Measurements from ENCODE around the gene MYLK. TPM values are rescaled to one million over a fixed set of nuclear protein-coding genes. Genes with fewer than 3 reads are reported as not detected.

MYLK gene
- total and polyA plus RNA-seq, 2 donors (not counting 1 experiment from before 2014, with no cell fraction given): 0.51 TPM; not detected in 1

- Histone ChIP-seq H3K9ac (ENCODE audit: low read length) (no peak overlapping the region), H2AFZ (ENCODE audit: insufficient read depth, low read depth, low read length, poor library complexity, severe bottlenecking) (no peak overlapping the region), H3K4me3 (ENCODE audit: control extremely low read depth in 1 of 5, extremely low read depth in 1 of 5, insufficient read depth in 1 of 5, low read depth in 2 of 5, low read length in 4 of 5) (no peak overlapping the region), H3K79me2 (ENCODE audit: control insufficient read depth, insufficient read depth, low read length) (no peaks in the 10 kb centered on the region), H3K27me3 (replicated peaks in 1 of 4; ENCODE audit: control extremely low read depth in 1 of 4, control insufficient read depth in 3 of 4, insufficient read depth in 4 of 4, low read length in 3 of 4) (peaks cover 0 to 3% (median 0%) of the 10 kb centered on the region in 4 experiments), H3K4me1 (ENCODE audit: control insufficient read depth in 2 of 2, insufficient read depth in 2 of 2, low read length in 2 of 2) (no peaks in the 10 kb centered on the region), H3K27ac (ENCODE audit: low read length in 2 of 2) (no peak overlapping the region), H3K9me3 (ENCODE audit: control extremely low read depth in 1 of 3, control insufficient read depth in 2 of 3, insufficient read depth in 1 of 3, low read length in 2 of 3) (no peaks in the 10 kb centered on the region), H4K20me1 (ENCODE audit: control insufficient read depth, insufficient read depth, low read length, poor library complexity, severe bottlenecking) (no peaks in the 10 kb centered on the region), H3K4me2 (replicated peaks; ENCODE audit: low read depth, low read length, poor library complexity, severe bottlenecking) (no peak overlapping the region), H3K36me3 (replicated peaks in 1 of 2; ENCODE audit: control extremely low read depth in 1 of 2, control insufficient read depth in 1 of 2, extremely low read depth in 1 of 2, insufficient read depth in 2 of 2, low read length in 1 of 2) (no peaks in the 10 kb centered on the region)
- ChIA-PET CTCF (no interaction called here), POLR2A (no interaction called here)
- Mint-ChIP-seq H3K27me3 (peaks cover 12% of the 10 kb centered on the region), H3K4me1 (no peaks in the 10 kb centered on the region), H3K4me3 (no peak overlapping the region), H3K9me3 (ENCODE audit: insufficient read depth) (no peaks in the 10 kb centered on the region), H3K27ac (no peak overlapping the region)
- intact Hi-C loops (cut with micrococcal nuclease): no loop called here
- ATAC-seq (ENCODE audit: low read depth) (no peak), DNase-seq (no peak)
- TF ChIP-seq CTCF (IDR thresholded peaks at IDR 0.05): no peak
- no peak for TF ChIP-seq EZH2 (IDR thresholded peaks at IDR 0.05; ENCODE audit: borderline replicate concordance, insufficient read depth, low read depth, low read length, poor library complexity, severe bottlenecking)
- WGBS (ENCODE audit: insufficient coverage): 97% methylated on average over 3 of the region's 4 CpGs
Observed at GRCh38 chr3:123686251-123686650, 197.9 kb downstream of the MYLK start.

DNA sequence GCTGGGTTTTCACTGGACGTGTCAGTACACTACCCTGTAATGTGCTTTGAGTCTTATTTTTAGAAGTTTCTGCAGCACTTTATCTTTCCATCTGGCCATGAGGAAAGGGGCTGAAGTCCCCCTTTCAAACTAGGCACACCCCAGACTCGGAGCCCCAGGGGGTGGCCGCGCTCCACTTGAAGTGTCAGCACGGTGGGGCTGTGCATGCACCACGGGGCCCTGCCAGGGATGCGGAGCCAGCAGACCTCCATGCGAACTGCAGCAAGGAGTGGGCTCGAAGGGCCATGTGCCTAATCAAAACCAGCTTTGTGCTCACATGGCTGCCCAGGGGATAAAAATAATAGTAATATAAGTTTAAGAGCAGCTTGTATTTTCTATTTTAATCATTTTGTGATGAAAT is 198.4 kb downstream of the MYLK start:
- TF ChIP-seq CTCF (IDR thresholded peaks at IDR 0.05) (no peak), EZH2 (IDR thresholded peaks at IDR 0.05; ENCODE audit: borderline replicate concordance, insufficient read depth, low read depth, low read length, poor library complexity, severe bottlenecking) (no peak)
- no peak overlapping the region for H3K27ac Mint-ChIP-seq
- H3K27me3 Mint-ChIP-seq: peaks cover 14% of the 10 kb centered on the region
- H3K4me3 ChIP-seq (ENCODE audit: control extremely low read depth in 1 of 5, extremely low read depth in 1 of 5, insufficient read depth in 1 of 5, low read depth in 2 of 5, low read length in 4 of 5): no peak overlapping the region
- H3K9me3 ChIP-seq (ENCODE audit: control extremely low read depth in 1 of 3, control insufficient read depth in 2 of 3, insufficient read depth in 1 of 3, low read length in 2 of 3): no peaks in the 10 kb centered on the region
- no peak overlapping the region for H2AFZ ChIP-seq (ENCODE audit: insufficient read depth, low read depth, low read length, poor library complexity, severe bottlenecking)
- no peaks in the 10 kb centered on the region for H4K20me1 ChIP-seq (ENCODE audit: control insufficient read depth, insufficient read depth, low read length, poor library complexity, severe bottlenecking)
- H3K79me2 ChIP-seq (ENCODE audit: control insufficient read depth, insufficient read depth, low read length): no peaks in the 10 kb centered on the region
- 94% methylated on average over 7 of the region's 9 CpGs for WGBS (ENCODE audit: insufficient coverage)
- ChIA-PET POLR2A (no interaction called here), CTCF (no interaction called here)
- H3K27me3 ChIP-seq (replicated peaks in 1 of 4; ENCODE audit: control extremely low read depth in 1 of 4, control insufficient read depth in 3 of 4, insufficient read depth in 4 of 4, low read length in 3 of 4): peaks cover 0 to 3% (median 0%) of the 10 kb centered on the region in 4 experiments
- H3K4me2 ChIP-seq (replicated peaks; ENCODE audit: low read depth, low read length, poor library complexity, severe bottlenecking): no peak overlapping the region
- no peaks in the 10 kb centered on the region for H3K4me1 Mint-ChIP-seq
- no peak overlapping the region for H3K9ac ChIP-seq (ENCODE audit: low read length)
- H3K27ac ChIP-seq (ENCODE audit: low read length in 2 of 2): no peak overlapping the region
- intact Hi-C loops (cut with micrococcal nuclease): no loop called here
- no peak overlapping the region for H3K4me3 Mint-ChIP-seq
- H3K4me1 ChIP-seq (ENCODE audit: control insufficient read depth in 2 of 2, insufficient read depth in 2 of 2, low read length in 2 of 2): no peaks in the 10 kb centered on the region
- no peak for DNase-seq
- no peak for ATAC-seq (ENCODE audit: low read depth)
- H3K9me3 Mint-ChIP-seq (ENCODE audit: insufficient read depth): no peaks in the 10 kb centered on the region
- H3K36me3 ChIP-seq (replicated peaks in 1 of 2; ENCODE audit: control extremely low read depth in 1 of 2, control insufficient read depth in 1 of 2, extremely low read depth in 1 of 2, insufficient read depth in 2 of 2, low read length in 1 of 2): no peaks in the 10 kb centered on the region

All from B cell (primary cell).